ENCODE data around the gene HSFX4.
"Not testable (repeated sequence)": the region's sequence is repeated elsewhere in the genome, so short reads cannot be mapped to it uniquely, and the experiment has no call there.

HSFX4 gene

GRCh38 chrX:149939905-149940673 is 10.7 kb downstream of the HSFX4 start:
- Histone ChIP-seq H4K8ac (ENCODE audit: low read length) (peak overlapping the region; percentile 52), H3K9me3 (ENCODE audit: control insufficient read depth, low read length) (no peaks in the 10 kb centered on the region), H3K23ac (ENCODE audit: low read length in 2 of 2) (no peak overlapping the region), H4K91ac (ENCODE audit: low read length) (peak overlapping the region; percentile 80), H2BK12ac (ENCODE audit: low read length in 2 of 2) (no peak overlapping the region), H2BK120ac (ENCODE audit: low read depth, low read length) (peak overlapping the region; percentile 64), H3K18ac (ENCODE audit: low read depth in 1 of 2, low read length in 2 of 2) (peak overlapping the region; percentile 54 to 87), H3K36me3 (ENCODE audit: control insufficient read depth in 1 of 2, insufficient read depth in 2 of 2, low read depth in 1 of 2, low read length in 2 of 2) (peaks cover 3% of the 10 kb centered on the region in 2 experiments), H3K27ac (ENCODE audit: low read length, poor library complexity, severe bottlenecking) (peak overlapping the region; percentile 99), H3K14ac (ENCODE audit: low read length in 2 of 2) (no peak overlapping the region), H2BK15ac (ENCODE audit: low read depth, poor library complexity, severe bottlenecking) (no peak overlapping the region), H3K79me1 (replicated peaks; ENCODE audit: low read length, poor library complexity, severe bottlenecking) (peaks cover 1% of the 10 kb centered on the region), H3K4me3 (ENCODE audit: insufficient read depth in 1 of 2, low read depth in 1 of 2, low read length in 2 of 2) (peak overlapping the region; percentile 62 to 69), H3K9ac (ENCODE audit: low read length) (peak overlapping the region; percentile 89), H2AFZ (ENCODE audit: low read depth, low read length) (no peak overlapping the region), H3K4ac (ENCODE audit: low read depth in 1 of 2, low read length in 2 of 2) (peak overlapping the region; percentile 51 to 64), H3K4me1 (ENCODE audit: control insufficient read depth, insufficient read depth, low read depth, low read length) (peaks cover 5% of the 10 kb centered on the region), H3K4me2 (ENCODE audit: low read length, poor library complexity, severe bottlenecking) (peak overlapping the region; percentile 61), H2BK5ac (ENCODE audit: low read depth, low read length, poor library complexity, severe bottlenecking) (peak overlapping the region; percentile 96), H2AK5ac (ENCODE audit: low read length, severe bottlenecking) (no peak overlapping the region), H3K27me3 (ENCODE audit: control insufficient read depth in 1 of 2, insufficient read depth in 1 of 2, low read length in 2 of 2) (no peaks in the 10 kb centered on the region)
- DNase-seq: peak; percentile 97
- 1% methylated on average over 24 of the region's 27 CpGs for WGBS

GRCh38 chrX:149940674-149941024 is 11.3 kb downstream of the HSFX4 start:
- H3K23ac ChIP-seq (ENCODE audit: low read length in 2 of 2); H2BK15ac ChIP-seq (ENCODE audit: low read depth, poor library complexity, severe bottlenecking): not testable (repeated sequence)
- WGBS: 0% methylated on average over 4 of the region's 11 CpGs

DNA sequence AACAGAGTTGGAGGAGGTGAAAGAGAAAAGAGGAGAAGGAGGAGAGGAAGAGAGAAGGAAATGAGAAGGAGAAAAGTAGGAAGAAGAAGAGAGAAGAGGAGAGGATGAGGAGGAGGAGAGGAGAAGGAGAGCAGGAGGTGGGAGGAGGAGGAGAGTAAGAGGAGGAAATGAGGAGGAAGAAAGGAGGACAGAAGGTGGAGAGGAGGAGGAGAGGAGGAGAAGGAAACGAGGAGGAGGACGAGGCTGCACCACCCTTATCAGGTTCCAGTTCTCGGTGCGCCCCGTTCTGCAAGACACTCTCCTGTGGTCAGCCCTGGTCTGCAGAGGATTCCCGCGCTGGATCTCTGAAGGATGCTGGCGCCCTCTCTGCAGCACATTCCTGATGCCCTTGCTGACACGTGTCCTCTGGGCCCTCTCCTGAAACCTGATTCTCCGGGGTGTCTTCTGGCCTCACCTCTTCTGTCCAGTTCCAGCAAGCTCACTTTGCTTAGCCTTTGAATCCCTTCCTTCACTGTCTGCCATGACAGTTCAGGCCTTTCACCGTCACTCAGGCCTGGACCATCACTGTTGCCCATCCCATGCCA is 15.8 kb downstream of the HSFX4 start:
- not testable (repeated sequence) for H2BK12ac ChIP-seq (ENCODE audit: low read length in 2 of 2); H3K4me3 ChIP-seq (ENCODE audit: insufficient read depth in 1 of 2, low read depth in 1 of 2, low read length in 2 of 2); H3K18ac ChIP-seq (ENCODE audit: low read depth in 1 of 2, low read length in 2 of 2); H2BK120ac ChIP-seq (ENCODE audit: low read depth, low read length); H4K8ac ChIP-seq (ENCODE audit: low read length); H3K14ac ChIP-seq (ENCODE audit: low read length in 2 of 2); H2AFZ ChIP-seq (ENCODE audit: low read depth, low read length); H3K9me3 ChIP-seq (ENCODE audit: control insufficient read depth, low read length); H2BK15ac ChIP-seq (ENCODE audit: low read depth, poor library complexity, severe bottlenecking); H3K23ac ChIP-seq (ENCODE audit: low read length in 2 of 2); H2BK5ac ChIP-seq (ENCODE audit: low read depth, low read length, poor library complexity, severe bottlenecking); H3K4me1 ChIP-seq (ENCODE audit: control insufficient read depth, insufficient read depth, low read depth, low read length); H4K91ac ChIP-seq (ENCODE audit: low read length); H3K4ac ChIP-seq (ENCODE audit: low read depth in 1 of 2, low read length in 2 of 2); H3K9ac ChIP-seq (ENCODE audit: low read length); H3K27ac ChIP-seq (ENCODE audit: low read length, poor library complexity, severe bottlenecking); H3K4me2 ChIP-seq (ENCODE audit: low read length, poor library complexity, severe bottlenecking); H2AK5ac ChIP-seq (ENCODE audit: low read length, severe bottlenecking); H3K79me1 ChIP-seq (replicated peaks; ENCODE audit: low read length, poor library complexity, severe bottlenecking); DNase-seq; H3K27me3 ChIP-seq (ENCODE audit: control insufficient read depth in 1 of 2, insufficient read depth in 1 of 2, low read length in 2 of 2)
- H3K36me3 ChIP-seq (ENCODE audit: control insufficient read depth in 1 of 2, insufficient read depth in 2 of 2, low read depth in 1 of 2, low read length in 2 of 2): peaks cover 9 to 14% of the 10 kb centered on the region in 2 experiments
- 93% methylated on average over 11 of the region's 11 CpGs for WGBS

More at GRCh38 chrX:149940674-149941024, 11.3 kb downstream of the HSFX4 start:
- not testable (repeated sequence) for DNase-seq; H2AFZ ChIP-seq (ENCODE audit: low read depth, low read length); H4K8ac ChIP-seq (ENCODE audit: low read length); H3K36me3 ChIP-seq (ENCODE audit: control insufficient read depth in 1 of 2, insufficient read depth in 2 of 2, low read depth in 1 of 2, low read length in 2 of 2); H3K27me3 ChIP-seq (ENCODE audit: control insufficient read depth in 1 of 2, insufficient read depth in 1 of 2, low read length in 2 of 2); H3K4ac ChIP-seq (ENCODE audit: low read depth in 1 of 2, low read length in 2 of 2); H3K9me3 ChIP-seq (ENCODE audit: control insufficient read depth, low read length); H3K14ac ChIP-seq (ENCODE audit: low read length in 2 of 2); H3K18ac ChIP-seq (ENCODE audit: low read depth in 1 of 2, low read length in 2 of 2); H2BK5ac ChIP-seq (ENCODE audit: low read depth, low read length, poor library complexity, severe bottlenecking); H2AK5ac ChIP-seq (ENCODE audit: low read length, severe bottlenecking); H3K4me1 ChIP-seq (ENCODE audit: control insufficient read depth, insufficient read depth, low read depth, low read length); H2BK12ac ChIP-seq (ENCODE audit: low read length in 2 of 2); H3K27ac ChIP-seq (ENCODE audit: low read length, poor library complexity, severe bottlenecking); H4K91ac ChIP-seq (ENCODE audit: low read length); H2BK120ac ChIP-seq (ENCODE audit: low read depth, low read length); H3K9ac ChIP-seq (ENCODE audit: low read length); H3K79me1 ChIP-seq (replicated peaks; ENCODE audit: low read length, poor library complexity, severe bottlenecking)
- H3K4me2 ChIP-seq (ENCODE audit: low read length, poor library complexity, severe bottlenecking): peak overlapping the region; percentile 49
- H3K4me3 ChIP-seq (ENCODE audit: insufficient read depth in 1 of 2, low read depth in 1 of 2, low read length in 2 of 2): peak overlapping the region in 1 of 2 experiments; percentile 60

DNA sequence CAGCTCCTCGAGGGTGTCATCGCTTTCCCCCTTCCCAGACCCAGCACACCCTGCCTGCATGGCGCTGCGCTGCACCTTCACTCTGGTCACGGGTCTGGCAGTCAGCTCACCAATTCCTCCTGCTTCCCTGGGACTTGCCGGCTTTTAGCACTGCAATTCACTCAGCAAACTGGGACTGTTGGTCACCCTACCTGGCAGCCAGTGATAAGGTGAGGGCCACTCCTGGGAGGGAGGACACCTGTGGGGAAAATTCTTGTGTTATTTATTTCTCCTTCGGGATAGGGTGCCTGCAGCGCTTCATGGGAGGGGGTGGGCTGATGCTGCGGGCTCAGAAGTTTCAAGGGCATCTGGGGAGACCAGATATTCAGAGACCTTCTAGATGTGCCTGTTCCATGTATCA is 16.4 kb downstream of the HSFX4 start:
- H3K14ac ChIP-seq (ENCODE audit: low read length in 2 of 2); H2AK5ac ChIP-seq (ENCODE audit: low read length, severe bottlenecking); H3K4me1 ChIP-seq (ENCODE audit: control insufficient read depth, insufficient read depth, low read depth, low read length); H3K9ac ChIP-seq (ENCODE audit: low read length); H3K79me1 ChIP-seq (replicated peaks; ENCODE audit: low read length, poor library complexity, severe bottlenecking); H3K9me3 ChIP-seq (ENCODE audit: control insufficient read depth, low read length); H4K91ac ChIP-seq (ENCODE audit: low read length); H3K23ac ChIP-seq (ENCODE audit: low read length in 2 of 2); H3K4ac ChIP-seq (ENCODE audit: low read depth in 1 of 2, low read length in 2 of 2); H3K18ac ChIP-seq (ENCODE audit: low read depth in 1 of 2, low read length in 2 of 2); H3K4me2 ChIP-seq (ENCODE audit: low read length, poor library complexity, severe bottlenecking); H2BK12ac ChIP-seq (ENCODE audit: low read length in 2 of 2); H3K27ac ChIP-seq (ENCODE audit: low read length, poor library complexity, severe bottlenecking); H2BK120ac ChIP-seq (ENCODE audit: low read depth, low read length); H2BK15ac ChIP-seq (ENCODE audit: low read depth, poor library complexity, severe bottlenecking); H4K8ac ChIP-seq (ENCODE audit: low read length); H3K27me3 ChIP-seq (ENCODE audit: control insufficient read depth in 1 of 2, insufficient read depth in 1 of 2, low read length in 2 of 2); H2AFZ ChIP-seq (ENCODE audit: low read depth, low read length); H2BK5ac ChIP-seq (ENCODE audit: low read depth, low read length, poor library complexity, severe bottlenecking); DNase-seq; H3K4me3 ChIP-seq (ENCODE audit: insufficient read depth in 1 of 2, low read depth in 1 of 2, low read length in 2 of 2): not testable (repeated sequence)
- H3K36me3 ChIP-seq (ENCODE audit: control insufficient read depth in 1 of 2, insufficient read depth in 2 of 2, low read depth in 1 of 2, low read length in 2 of 2): peaks cover 9 to 14% of the 10 kb centered on the region in 2 experiments
- WGBS: 100% methylated on average over 3 of the region's 9 CpGs
